GM12874 (cell line): ENCODE results near the gene CEP131.

Source experiments
- CTCF ChIP-seq: IDR thresholded peaks from 2 replicates; pipeline ENCODE4 v1.5.1; 2011; ENCODE audit warnings: low read depth, mild to moderate bottlenecking, control low read depth, low read length, moderate library complexity; ENCODE audit not compliant: insufficient read depth

CEP131 gene

DNA sequence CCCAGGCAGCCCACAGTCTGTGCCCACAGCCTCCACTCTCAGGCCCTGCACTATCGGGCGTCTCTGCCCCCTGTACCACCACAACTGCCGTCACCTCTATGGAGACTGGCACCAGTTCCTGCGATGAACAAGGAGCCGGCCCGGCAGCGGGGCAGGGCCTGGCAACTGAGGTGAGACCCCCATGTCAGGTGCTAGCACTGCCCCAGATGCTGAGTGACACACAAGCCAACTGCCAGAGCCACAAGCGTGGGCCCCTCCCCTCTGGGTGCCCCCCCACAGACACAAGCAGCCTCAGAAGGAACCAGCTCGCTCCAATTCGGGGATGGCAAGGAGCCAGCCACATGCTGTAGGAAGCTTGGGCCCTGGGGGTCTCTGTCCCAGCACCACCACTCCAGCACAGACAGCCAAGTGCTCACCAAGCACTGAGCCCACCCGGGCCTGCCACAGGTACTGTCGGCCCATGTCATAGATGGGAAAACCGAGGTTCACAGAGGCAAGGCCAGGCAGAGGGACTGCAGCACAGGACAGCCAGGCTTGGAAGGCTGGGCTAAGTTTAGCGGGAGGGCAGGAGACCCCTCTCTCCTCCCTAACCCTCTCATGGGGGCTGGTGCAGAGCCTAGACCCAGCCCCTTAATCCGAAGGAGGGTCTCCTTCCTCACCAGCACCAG, 58.9 kb downstream of the CEP131 start:
- TF ChIP-seq CTCF = no peak

GRCh38 chr17:81163051-81163695, 59.6 kb downstream of the CEP131 start:
- no peak for TF ChIP-seq CTCF

DNA sequence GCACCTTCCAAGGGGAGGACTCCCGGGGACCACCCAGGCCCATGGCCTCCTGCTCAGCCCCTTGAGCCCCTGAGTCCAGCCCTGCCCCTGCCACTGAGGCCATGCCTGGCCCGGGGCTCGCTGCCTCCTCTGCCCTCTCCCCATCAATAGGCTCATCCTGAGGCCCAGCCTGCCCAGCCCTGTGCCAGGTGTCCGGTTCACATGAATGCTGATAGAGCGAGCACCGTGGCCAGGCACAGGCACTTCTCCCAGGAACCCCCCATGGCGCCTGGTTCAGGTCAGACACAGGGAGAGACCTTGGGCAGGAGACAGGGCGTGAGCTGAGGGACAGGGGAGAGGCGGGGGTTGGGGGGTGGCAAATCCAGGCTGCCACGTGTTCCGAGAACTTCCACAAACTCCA, 60.3 kb downstream of the CEP131 start:
- TF ChIP-seq CTCF = no peak

- no peak for TF ChIP-seq CTCF
Measured at GRCh38 chr17:81161972-81162371, 60.8 kb downstream of the CEP131 start.

GRCh38 chr17:81161536-81161935, 61.2 kb downstream of the CEP131 start:
- TF ChIP-seq CTCF = no peak

GRCh38 chr17:81160747-81161453, 61.9 kb downstream of the CEP131 start:
- no peak for TF ChIP-seq CTCF

DNA sequence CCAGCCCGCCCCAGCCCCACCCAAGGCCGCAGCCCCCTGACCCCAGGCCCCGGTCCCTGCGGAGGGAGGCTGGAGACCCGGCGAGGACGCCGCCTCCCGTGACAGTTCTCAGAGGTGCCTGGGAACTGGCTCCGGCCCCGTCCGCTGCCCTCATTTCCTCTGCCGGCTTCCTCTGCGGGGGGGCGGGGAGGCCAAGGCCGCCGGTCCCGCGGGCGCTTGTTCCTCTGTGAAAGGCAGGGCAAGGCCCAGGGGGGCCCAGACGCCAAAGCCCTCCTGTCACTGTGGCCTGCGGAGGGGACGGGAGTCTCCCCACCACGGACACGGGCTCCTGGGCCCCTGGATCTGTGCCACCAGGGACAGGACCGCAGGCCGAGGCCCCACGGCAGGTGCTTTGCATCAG, 62.5 kb downstream of the CEP131 start:
- TF ChIP-seq CTCF = no peak
